Gastrocnemius medialis (tissue), 4 donors: ENCODE results near the gene RING1.

Experiments used
- POLR2A ChIP-seq, 2 donors: fragments of 450-650 bp; IDR thresholded peaks; one replicate each; pipeline ENCODE4 v1.6.1; 2017; ENCODE audit warnings: antibody characterized with exemption in 2 of 2, mild to moderate bottlenecking in 2 of 2, moderate library complexity in 2 of 2
- TF ChIP-seq, protein P1 (sequence below), 5 experiments: fragments of 450-650 bp in 3 of 5; fragments of 200-600 bp in 2 of 5; sonication (generic) in 2 of 5; IDR thresholded peaks in 4 of 5; conservative IDR thresholded peaks in 1 of 5; 1 replicate in 4 of 5; 2 replicates in 1 of 5; pipeline ENCODE4 v1.5.1; 2016 to 2019; ENCODE audit warnings: antibody characterized with exemption in 5 of 5, mild to moderate bottlenecking in 3 of 5, moderate library complexity in 3 of 5

DNA sequence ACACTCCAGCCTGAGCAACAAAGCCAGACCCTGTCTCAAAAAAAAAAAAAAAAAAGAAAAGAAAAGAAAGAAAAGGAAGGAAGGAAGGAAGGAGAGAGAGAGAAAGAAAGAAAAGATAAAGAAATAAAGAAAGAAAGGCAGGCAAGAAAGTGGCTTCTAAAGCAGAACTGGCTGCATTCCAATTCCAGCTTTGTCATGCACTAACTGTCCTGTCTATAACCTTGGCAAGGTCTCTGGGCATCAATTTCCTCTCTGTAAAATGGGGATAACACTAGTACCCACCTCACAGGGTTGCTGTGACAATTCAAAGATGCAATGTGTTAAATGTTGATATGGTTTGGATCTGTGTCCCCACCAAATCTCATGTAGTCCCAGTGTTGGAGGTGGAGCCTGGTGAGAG, 28.0 kb downstream of the RING1 start:
- TF ChIP-seq POLR2A (IDR thresholded peaks at IDR 0.05): no peak
- TF ChIP-seq, protein P1, sequence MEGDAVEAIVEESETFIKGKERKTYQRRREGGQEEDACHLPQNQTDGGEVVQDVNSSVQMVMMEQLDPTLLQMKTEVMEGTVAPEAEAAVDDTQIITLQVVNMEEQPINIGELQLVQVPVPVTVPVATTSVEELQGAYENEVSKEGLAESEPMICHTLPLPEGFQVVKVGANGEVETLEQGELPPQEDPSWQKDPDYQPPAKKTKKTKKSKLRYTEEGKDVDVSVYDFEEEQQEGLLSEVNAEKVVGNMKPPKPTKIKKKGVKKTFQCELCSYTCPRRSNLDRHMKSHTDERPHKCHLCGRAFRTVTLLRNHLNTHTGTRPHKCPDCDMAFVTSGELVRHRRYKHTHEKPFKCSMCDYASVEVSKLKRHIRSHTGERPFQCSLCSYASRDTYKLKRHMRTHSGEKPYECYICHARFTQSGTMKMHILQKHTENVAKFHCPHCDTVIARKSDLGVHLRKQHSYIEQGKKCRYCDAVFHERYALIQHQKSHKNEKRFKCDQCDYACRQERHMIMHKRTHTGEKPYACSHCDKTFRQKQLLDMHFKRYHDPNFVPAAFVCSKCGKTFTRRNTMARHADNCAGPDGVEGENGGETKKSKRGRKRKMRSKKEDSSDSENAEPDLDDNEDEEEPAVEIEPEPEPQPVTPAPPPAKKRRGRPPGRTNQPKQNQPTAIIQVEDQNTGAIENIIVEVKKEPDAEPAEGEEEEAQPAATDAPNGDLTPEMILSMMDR (IDR thresholded peaks at IDR 0.05 in 4 of 5, conservative IDR thresholded peaks at IDR 0.05 in 1 of 5): no peak
